Measurements from ENCODE around the gene SMIM7.

DNA sequence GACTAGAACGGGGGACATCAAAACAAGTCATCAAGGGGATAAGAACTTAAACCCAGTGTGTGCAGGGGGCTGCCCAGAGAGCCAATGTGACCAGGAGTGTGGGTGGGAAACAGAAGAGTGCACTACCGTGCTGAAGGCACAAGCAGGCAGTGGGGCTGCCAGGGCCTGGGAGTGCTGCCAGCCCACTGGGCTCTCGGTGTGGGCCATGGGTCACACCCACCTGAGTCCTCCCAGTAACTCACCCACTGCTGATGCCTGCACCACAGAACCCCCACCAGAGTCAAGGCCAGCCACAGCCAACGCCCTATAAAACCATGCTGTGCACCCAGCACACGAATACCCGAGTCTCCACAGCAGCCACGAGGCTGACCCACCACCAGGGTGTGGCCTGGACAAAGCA, 40.5 kb downstream of the SMIM7 start:
- TF ChIP-seq, protein P1, sequence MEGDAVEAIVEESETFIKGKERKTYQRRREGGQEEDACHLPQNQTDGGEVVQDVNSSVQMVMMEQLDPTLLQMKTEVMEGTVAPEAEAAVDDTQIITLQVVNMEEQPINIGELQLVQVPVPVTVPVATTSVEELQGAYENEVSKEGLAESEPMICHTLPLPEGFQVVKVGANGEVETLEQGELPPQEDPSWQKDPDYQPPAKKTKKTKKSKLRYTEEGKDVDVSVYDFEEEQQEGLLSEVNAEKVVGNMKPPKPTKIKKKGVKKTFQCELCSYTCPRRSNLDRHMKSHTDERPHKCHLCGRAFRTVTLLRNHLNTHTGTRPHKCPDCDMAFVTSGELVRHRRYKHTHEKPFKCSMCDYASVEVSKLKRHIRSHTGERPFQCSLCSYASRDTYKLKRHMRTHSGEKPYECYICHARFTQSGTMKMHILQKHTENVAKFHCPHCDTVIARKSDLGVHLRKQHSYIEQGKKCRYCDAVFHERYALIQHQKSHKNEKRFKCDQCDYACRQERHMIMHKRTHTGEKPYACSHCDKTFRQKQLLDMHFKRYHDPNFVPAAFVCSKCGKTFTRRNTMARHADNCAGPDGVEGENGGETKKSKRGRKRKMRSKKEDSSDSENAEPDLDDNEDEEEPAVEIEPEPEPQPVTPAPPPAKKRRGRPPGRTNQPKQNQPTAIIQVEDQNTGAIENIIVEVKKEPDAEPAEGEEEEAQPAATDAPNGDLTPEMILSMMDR (IDR thresholded peaks at IDR 0.05): no peak
- no peak for TF ChIP-seq POLR2A (IDR thresholded peaks at IDR 0.05)
